Measurements from ENCODE around the gene HMGN2. TPM values are rescaled to one million over a fixed set of nuclear protein-coding genes. Genes with fewer than 3 reads are reported as not detected.

HMGN2 gene
- total RNA-seq, 1 experiment from 2014 or later, result 449 TPM

Other genes with a start within 250 kb of the HMGN2 start
- gene CEP85, start 238.2 kb upstream of the HMGN2 start, total RNA-seq (2014; rRNA removed; shearing (Covaris generic)), result 25.8 and 27.0 TPM in 2 replicates
- 172 and 198 TPM in 2 replicates for gene SH3BGRL3, start 192.4 kb upstream of the HMGN2 start, total RNA-seq (2014; rRNA removed; shearing (Covaris generic))
- gene UBXN11, start 165.8 kb upstream of the HMGN2 start, total RNA-seq (2014; rRNA removed; shearing (Covaris generic)), result 22.0 and 26.8 TPM in 2 replicates
- gene CD52, start 154.5 kb upstream of the HMGN2 start, total RNA-seq (2014; rRNA removed; shearing (Covaris generic)), result 1.5 and 2.1 TPM in 2 replicates
- gene CRYBG2, start 118.3 kb upstream of the HMGN2 start, total RNA-seq (2014; rRNA removed; shearing (Covaris generic)), result 32.7 and 49.4 TPM in 2 replicates
- not detected in 2 replicates for gene ZNF683, start 99.7 kb upstream of the HMGN2 start, total RNA-seq (2014; rRNA removed; shearing (Covaris generic))
- not detected in 2 replicates for gene LIN28A, start 61.6 kb upstream of the HMGN2 start, total RNA-seq (2014; rRNA removed; shearing (Covaris generic))
- 36.0 and 43.9 TPM in 2 replicates for gene DHDDS, start 40.1 kb upstream of the HMGN2 start, total RNA-seq (2014; rRNA removed; shearing (Covaris generic))
- 72.6 and 79.8 TPM in 2 replicates for gene RPS6KA1, start 57.3 kb downstream of the HMGN2 start, total RNA-seq (2014; rRNA removed; shearing (Covaris generic))
- 28.4 and 37.2 TPM in 2 replicates for gene ARID1A, start 223.6 kb downstream of the HMGN2 start, total RNA-seq (2014; rRNA removed; shearing (Covaris generic))

All from HT-29 (cell line).